ENCODE data around the gene ADA.

DNA sequence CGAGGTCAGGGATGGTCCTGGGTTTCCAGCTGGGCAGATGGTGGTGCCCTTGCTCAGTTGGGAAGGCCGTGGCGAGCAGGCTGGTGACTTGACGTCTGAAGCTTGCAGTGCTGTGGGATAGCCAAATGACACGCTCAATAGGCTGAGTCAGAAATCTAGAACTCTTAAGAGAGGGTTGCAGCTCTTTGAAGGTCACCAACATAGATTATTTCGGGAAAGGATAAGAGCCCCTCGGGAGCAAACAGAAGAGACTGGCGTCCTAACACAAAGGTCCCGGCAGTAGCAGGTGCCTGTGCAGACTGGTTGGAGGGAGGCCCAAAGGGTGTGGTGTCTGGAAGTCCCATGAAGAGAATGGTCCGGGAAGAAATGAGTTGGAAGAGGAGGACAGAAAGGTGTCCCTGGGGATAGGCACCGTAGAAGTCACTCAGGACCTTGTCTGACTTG, 50.7 kb downstream of the ADA start:
- no peak for TF ChIP-seq POLR2AphosphoS5 (IDR thresholded peaks at IDR 0.05; ENCODE audit: low read depth, low read length)
- TF ChIP-seq, protein P1, sequence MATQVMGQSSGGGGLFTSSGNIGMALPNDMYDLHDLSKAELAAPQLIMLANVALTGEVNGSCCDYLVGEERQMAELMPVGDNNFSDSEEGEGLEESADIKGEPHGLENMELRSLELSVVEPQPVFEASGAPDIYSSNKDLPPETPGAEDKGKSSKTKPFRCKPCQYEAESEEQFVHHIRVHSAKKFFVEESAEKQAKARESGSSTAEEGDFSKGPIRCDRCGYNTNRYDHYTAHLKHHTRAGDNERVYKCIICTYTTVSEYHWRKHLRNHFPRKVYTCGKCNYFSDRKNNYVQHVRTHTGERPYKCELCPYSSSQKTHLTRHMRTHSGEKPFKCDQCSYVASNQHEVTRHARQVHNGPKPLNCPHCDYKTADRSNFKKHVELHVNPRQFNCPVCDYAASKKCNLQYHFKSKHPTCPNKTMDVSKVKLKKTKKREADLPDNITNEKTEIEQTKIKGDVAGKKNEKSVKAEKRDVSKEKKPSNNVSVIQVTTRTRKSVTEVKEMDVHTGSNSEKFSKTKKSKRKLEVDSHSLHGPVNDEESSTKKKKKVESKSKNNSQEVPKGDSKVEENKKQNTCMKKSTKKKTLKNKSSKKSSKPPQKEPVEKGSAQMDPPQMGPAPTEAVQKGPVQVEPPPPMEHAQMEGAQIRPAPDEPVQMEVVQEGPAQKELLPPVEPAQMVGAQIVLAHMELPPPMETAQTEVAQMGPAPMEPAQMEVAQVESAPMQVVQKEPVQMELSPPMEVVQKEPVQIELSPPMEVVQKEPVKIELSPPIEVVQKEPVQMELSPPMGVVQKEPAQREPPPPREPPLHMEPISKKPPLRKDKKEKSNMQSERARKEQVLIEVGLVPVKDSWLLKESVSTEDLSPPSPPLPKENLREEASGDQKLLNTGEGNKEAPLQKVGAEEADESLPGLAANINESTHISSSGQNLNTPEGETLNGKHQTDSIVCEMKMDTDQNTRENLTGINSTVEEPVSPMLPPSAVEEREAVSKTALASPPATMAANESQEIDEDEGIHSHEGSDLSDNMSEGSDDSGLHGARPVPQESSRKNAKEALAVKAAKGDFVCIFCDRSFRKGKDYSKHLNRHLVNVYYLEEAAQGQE (IDR thresholded peaks at IDR 0.05; ENCODE audit: insufficient read depth in 1 of 2, low read depth in 2 of 2, low read length in 2 of 2), result no peak

All from PFSK-1 (cell line).